RCC 7860 (cell line): ENCODE data around the gene GPR33.

ENCODE experiments used
- DNase-seq: peaks from one replicate; pipeline ENCODE4 v3.0.0-alpha.2; 2015; ENCODE audit warnings: low spot score
- FAIRE-seq: peaks from 2 replicates; lab custom pipeline; 2012; peaks lifted over from hg19 to GRCh38; lab: Jason Lieb, UNC

The GPR33 gene, protein sequence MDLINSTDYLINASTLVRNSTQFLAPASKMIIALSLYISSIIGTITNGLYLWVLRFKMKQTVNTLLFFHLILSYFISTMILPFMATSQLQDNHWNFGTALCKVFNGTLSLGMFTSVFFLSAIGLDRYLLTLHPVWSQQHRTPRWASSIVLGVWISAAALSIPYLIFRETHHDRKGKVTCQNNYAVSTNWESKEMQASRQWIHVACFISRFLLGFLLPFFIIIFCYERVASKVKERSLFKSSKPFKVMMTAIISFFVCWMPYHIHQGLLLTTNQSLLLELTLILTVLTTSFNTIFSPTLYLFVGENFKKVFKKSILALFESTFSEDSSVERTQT

DNA sequence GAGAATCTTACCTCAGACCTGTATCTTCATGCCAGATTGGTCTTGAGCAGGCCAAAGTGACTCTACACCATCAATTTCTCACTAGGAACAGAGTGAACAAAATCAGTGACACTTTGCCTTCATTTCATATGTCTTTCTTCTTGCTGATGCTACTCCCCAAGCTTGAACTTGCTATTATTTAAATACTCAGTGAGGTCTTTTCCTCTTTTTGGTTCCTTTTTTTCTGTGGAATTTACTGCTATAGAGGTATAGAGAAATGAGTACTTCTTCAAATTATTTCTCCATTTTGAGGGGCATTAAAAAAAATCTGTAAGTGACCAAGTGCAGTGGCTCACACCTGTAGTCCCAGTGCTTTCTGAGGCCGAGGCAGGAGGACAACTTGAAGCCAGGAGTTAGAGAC is at the start of gene GPR33:
GPR33 (minus strand) TSS at position 154 of the 400 bp plus-strand sequence. CDS start 4,074 bp downstream, outside the sequence.
- DNase-seq (no peak), FAIRE-seq (no peak)

GRCh38 chr14:31536201-31536960 is 48.5 kb upstream of the GPR33 start:
- FAIRE-seq: no peak
- no peak for DNase-seq

DNA sequence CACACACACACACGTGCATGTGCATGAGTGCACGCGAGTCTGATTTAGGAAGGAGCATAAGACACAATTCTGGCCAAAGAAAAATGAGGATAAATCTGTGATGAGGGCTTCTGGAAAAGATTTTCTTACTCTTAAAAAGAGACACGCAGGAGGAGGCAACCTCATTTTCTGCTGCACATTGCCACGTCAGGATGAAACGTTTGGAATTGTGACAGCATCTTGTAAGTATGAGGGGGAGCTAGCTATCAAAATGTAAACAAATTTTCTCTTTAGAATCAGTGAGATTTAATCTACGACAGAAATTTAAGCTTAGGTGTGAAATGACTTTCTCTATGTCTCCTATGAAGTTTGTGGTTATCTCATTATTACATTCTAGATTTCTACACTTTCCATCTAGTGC is 42.3 kb upstream of the GPR33 start:
- FAIRE-seq: no peak
- no peak for DNase-seq

- FAIRE-seq: no peak
Measured at GRCh38 chr14:31529053-31529452, 41.2 kb upstream of the GPR33 start.

GRCh38 chr14:31527546-31527945 is 39.7 kb upstream of the GPR33 start:
- no peak for FAIRE-seq

More at GRCh38 chr14:31529053-31529452, 41.2 kb upstream of the GPR33 start:
- DNase-seq: no peak

DNA sequence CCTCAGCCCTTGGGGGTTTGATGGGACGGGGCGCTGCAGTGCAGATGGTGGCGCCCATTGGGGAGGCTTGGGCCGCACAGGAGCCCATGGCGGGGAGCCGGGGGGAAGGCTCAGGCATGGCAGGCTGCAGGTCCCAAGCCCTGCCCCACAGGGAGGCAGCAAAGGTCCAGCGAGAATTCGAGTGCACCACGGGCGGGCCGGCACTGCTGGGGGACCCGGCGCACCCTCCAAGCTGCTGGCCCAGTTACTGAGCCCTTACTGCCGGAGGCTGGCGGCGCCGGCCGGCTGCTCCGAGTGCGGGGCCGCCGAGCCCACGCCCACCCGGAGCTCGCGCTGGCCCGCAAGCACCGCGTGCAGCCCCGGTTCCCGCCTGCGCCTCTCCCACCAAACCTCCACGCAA is 39.2 kb upstream of the GPR33 start:
- no peak for FAIRE-seq
- no peak for DNase-seq

More at GRCh38 chr14:31527546-31527945, 39.7 kb upstream of the GPR33 start:
- no peak for DNase-seq

DNA sequence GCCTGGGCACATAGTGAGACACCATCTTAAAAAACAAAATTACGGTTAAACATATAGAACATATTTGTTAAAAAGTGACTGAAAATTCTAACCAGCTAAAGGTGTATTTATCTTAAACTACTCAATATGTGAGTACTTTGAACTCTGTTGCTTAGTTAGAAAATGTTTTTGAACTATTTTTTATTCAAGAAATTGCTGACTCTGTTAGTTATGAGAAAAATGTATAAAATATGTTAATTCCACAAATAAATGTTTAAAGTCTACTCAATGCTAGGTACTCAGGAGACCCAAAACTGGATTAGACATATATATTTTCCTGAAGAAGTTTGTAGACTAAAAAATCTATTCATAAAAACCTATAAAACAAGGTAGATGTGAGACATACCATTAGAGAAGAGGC is 23.0 kb upstream of the GPR33 start:
- FAIRE-seq (no peak), DNase-seq (no peak)

DNA sequence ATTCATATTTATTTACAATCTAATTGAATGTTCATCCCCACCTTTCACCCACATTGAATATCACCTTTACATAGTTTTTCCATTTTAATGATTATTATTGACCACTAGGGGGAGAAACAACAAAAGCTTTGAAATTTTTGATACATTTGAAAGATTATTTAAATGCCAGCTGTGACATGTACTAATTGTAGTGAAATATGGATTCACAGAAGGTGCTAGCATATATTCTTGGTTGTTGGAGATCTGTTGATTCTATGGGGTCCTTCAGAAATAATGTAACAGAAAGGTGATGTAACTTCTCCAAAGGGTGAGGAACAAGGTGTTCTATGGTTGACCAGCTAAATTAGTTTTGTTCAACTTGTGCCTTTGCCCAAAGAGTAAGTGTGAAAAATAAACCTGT is 22.4 kb upstream of the GPR33 start:
- FAIRE-seq (peak; percentile 56), DNase-seq (no peak)

GRCh38 chr14:31508135-31508534 is 20.3 kb upstream of the GPR33 start:
- FAIRE-seq: no peak

GRCh38 chr14:31505411-31505810 is 17.6 kb upstream of the GPR33 start:
- DNase-seq: no peak
- FAIRE-seq: no peak

More at GRCh38 chr14:31508135-31508534, 20.3 kb upstream of the GPR33 start:
- no peak for DNase-seq

- no peak for DNase-seq
- no peak for FAIRE-seq
Measured at GRCh38 chr14:31501870-31502269, 14.0 kb upstream of the GPR33 start.

DNA sequence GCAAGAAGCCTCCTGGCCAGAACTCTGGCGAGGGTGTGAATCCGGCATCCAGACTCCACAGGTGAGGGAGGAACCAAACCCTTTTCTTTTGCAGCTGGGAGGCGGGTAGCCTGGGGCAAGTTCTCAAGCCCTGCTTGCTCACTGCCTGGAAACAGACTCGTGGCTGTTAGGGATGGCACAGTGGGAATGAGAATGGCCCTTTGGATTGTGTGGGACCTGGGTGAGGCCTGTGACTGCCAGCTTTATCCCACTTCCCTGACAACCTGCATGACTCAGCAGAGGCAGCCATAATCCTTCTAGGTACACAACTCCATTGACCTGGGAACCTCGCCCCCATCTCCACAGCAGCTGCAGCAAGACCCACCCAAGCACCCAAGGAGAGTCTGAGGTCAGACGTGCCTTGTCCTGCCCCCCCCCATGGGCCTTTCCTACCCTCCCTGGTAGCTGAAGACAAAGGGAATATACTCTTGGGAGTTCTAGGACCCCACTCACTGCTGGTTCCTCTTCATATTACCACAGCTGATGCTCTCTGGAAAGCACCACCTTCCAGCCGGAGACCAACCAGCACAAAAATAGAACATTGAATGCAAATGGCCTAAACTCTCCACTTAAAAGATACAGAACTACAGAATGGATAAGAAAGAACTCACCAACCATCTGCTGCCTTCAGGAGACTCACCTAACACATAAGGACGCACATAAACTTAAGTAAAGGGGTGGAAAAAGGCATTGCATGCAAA is 5.1 kb upstream of the GPR33 start:
- no peak for DNase-seq
- no peak for FAIRE-seq

- no peak for DNase-seq
- FAIRE-seq: no peak
Measured at GRCh38 chr14:31489691-31490090, 1.9 kb upstream of the GPR33 start.

DNA sequence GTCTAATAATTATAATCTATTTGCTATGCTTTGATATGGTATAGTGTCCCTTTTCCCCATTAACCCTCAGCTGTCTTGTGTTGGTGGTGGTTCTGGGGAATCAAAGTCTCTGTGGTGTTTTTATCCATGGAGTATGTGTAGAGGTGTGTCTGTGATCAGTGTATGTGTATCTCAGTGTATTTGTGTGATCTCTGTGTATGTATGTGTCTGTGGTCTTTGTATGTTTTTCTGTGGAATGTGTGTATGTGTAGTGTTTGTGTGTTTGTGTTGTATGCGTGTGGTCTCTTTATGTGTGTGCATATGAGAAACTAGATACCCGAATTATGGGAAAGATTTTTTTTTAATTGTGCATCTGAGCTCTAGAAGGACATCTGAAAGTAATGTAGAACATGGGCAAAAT is 1.1 kb downstream of the GPR33 start:
- no peak for FAIRE-seq
- DNase-seq: no peak

DNA sequence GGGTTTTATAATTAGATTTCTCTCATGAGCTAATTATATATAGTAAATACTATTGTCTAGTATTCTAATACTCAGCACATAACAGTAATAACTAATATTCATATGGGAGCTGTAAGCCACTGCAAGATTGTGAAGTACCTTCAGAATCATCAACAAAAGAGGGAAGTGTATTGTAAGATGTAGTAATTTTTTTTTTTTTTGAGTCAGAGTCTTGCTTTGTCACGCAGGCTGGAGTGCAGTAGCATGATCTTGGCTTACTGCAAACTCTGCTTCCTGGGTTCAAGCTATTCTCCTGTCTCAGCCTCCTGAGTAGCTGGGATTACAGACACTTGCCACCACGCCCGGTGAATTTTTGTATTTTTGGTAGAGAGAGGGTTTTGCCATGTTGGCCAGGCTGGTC is 3.1 kb downstream of the GPR33 start:
- FAIRE-seq (no peak), DNase-seq (no peak)

- DNase-seq: no peak
- FAIRE-seq: no peak
Measured at GRCh38 chr14:31480156-31480555, 7.7 kb downstream of the GPR33 start.

- no peak for DNase-seq
- no peak for FAIRE-seq
Measured at GRCh38 chr14:31479027-31479426, 8.8 kb downstream of the GPR33 start.

DNA sequence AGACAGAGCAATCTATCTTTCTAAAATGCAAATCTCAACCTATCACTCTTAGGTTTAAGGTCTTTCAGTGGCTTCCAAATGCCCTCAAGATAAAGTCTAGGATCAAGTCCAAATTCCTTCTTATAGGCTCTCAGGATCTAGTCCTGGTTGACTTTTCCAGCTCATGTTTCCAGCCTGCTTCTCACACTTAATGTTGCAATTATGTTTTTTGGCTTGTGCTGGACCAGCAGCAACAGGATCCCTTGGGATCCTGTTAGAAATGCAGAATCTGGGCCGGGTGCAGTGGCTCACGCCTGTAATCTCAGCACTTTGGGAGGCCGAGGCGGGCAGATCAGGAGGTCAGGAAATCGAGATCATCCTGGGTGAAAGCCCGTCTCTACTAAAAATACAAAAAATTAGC is 10.6 kb downstream of the GPR33 start:
- FAIRE-seq (no peak), DNase-seq (no peak)

GRCh38 chr14:31476131-31476866 is 11.5 kb downstream of the GPR33 start:
- FAIRE-seq: no peak
- no peak for DNase-seq

DNA sequence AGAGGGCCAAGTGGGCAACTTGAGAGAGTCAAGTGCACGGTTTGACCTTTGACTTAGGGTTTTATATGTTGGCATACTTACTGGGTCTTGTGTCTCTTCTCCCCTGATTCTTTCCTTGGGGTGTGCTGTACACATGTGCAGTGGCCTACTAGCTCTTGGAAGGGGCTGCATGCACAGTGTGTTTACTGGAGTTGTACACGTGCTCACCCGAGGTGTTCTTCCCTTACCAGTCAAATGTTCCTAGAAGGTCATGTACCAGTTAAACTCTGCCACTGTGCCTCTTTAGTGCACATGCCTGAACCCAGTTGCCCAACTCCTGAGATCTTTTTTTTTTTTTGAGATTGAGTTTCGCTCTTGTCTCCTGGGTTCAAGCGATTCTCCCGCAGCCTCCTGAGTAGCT is 21.3 kb downstream of the GPR33 start:
- no peak for FAIRE-seq
- DNase-seq: no peak

- DNase-seq: no peak
- no peak for FAIRE-seq
Measured at GRCh38 chr14:31465111-31465510, 22.7 kb downstream of the GPR33 start.
